HepG2 (cell line): ENCODE measurements around the gene GLRA3. TPM values are rescaled to one million over a fixed set of nuclear protein-coding genes. Genes with fewer than 3 reads are reported as not detected.

ENCODE experiments used
- ATAC-seq: fragments of 200-7000 bp; cut with Tn5 transposase; 3 replicates; pipeline ENCODE4 v1.9.1; 2020; ENCODE audit warnings: mild to moderate bottlenecking, moderate library complexity
- BruUV-seq: library from RNA; stranded (reverse); fragments of 400-500 nt; replicated peaks from 2 replicates; lab custom pipeline; 2021; lab: Mats Ljungman, UMichigan
- CTCF ChIA-PET: fragments of 300-600 bp; formaldehyde crosslinking; extraction: SDS; loops from one replicate; lab custom pipeline; 2021; ENCODE audit warnings: low total read pairs, inconsistent platforms, low intra/inter-chr PET ratio; lab: Yijun Ruan, JAX
- POLR2A ChIA-PET: fragments of 350-600 bp; sonication (Branson Sonifier 250); formaldehyde crosslinking; loops from one replicate; lab custom pipeline; 2020; ENCODE audit warnings: antibody characterized with exemption, inconsistent platforms; lab: Yijun Ruan, JAX
- DNase-seq: peaks from one replicate; pipeline ENCODE4 v3.0.0-alpha.2; 2015; ENCODE audit warnings: low spot score
- FAIRE-seq: peaks from 3 replicates; lab custom pipeline; 2011; peaks lifted over from hg19 to GRCh38; lab: Jason Lieb, UNC
- H2AFZ ChIP-seq: one replicate; pipeline ENCODE4 v1.6.1; 2011; ENCODE audit warnings: low read length, inconsistent platforms
- H3K27ac ChIP-seq: fragments of 300-600 bp; 3 replicates; pipeline ENCODE4 v1.8.0; 2011; ENCODE audit warnings: mixed run types, mild to moderate bottlenecking, mixed read lengths, low read length, inconsistent platforms; ENCODE audit not compliant: insufficient read depth; ENCODE audit errors: extremely low read length
- H3K27me3 ChIP-seq, 2 experiments: fragments of 200-600 bp in 1 of 2; 2 replicates in 1 of 2; 3 replicates in 1 of 2; pipeline versions ENCODE4 v1.6.0 to v1.8.0; 2011; ENCODE audit warnings: low read length in 2 of 2, mild to moderate bottlenecking in 2 of 2, moderate library complexity in 2 of 2, inconsistent platforms in 1 of 2; ENCODE audit not compliant: insufficient read depth in 2 of 2, control insufficient read depth in 1 of 2
- H3K36me3 ChIP-seq, 2 experiments: fragments of 200-600 bp in 1 of 2; replicated peaks in 1 of 2; 2 replicates in 1 of 2; 3 replicates in 1 of 2; pipeline versions ENCODE4 v1.5.1 to v1.8.0; 2011; ENCODE audit warnings: low read length in 2 of 2, inconsistent platforms in 1 of 2; ENCODE audit not compliant: insufficient read depth in 2 of 2, control insufficient read depth in 1 of 2
- H3K4me1 ChIP-seq: 2 replicates; pipeline ENCODE4 v1.5.1; 2012; ENCODE audit warnings: low read length, inconsistent platforms; ENCODE audit not compliant: insufficient read depth
- H3K4me2 ChIP-seq: 2 replicates; pipeline ENCODE4 v1.6.0; 2011; ENCODE audit warnings: low read depth, low read length, inconsistent platforms
- H3K4me3 ChIP-seq, 3 experiments: fragments of 200-600 bp in 1 of 3; sonication (generic), shearing (Covaris generic) in 1 of 3; replicated peaks in 1 of 3; 2 replicates each; pipeline ENCODE4 v1.5.1; 2011 to 2016; ENCODE audit warnings: low read length in 3 of 3, inconsistent platforms in 2 of 3, low read depth in 2 of 3, mild to moderate bottlenecking in 2 of 3, control low read depth in 1 of 3, mixed read lengths in 1 of 3; ENCODE audit not compliant: insufficient read depth in 1 of 3
- H3K79me2 ChIP-seq: one replicate; pipeline ENCODE4 v1.6.1; 2011; ENCODE audit warnings: low read length, inconsistent platforms; ENCODE audit not compliant: insufficient read depth
- H3K9ac ChIP-seq: 2 replicates; pipeline ENCODE4 v1.6.0; 2011; ENCODE audit warnings: mild to moderate bottlenecking, low read depth, low read length, inconsistent platforms; ENCODE audit not compliant: insufficient read depth
- H3K9me3 ChIP-seq: 2 replicates; pipeline ENCODE4 v1.5.1; 2012; ENCODE audit warnings: mild to moderate bottlenecking, low read length
- H4K20me1 ChIP-seq: 2 replicates; pipeline ENCODE4 v1.6.0; 2011; ENCODE audit warnings: inconsistent platforms, mild to moderate bottlenecking, low read length, moderate library complexity; ENCODE audit not compliant: insufficient read depth
- DRAP1 ChIP-seq: IDR thresholded peaks from 2 replicates; pipeline ENCODE4 v1.6.1; 2016; ENCODE audit warnings: missing genetic modification reagents, missing compliant biosample characterization
- GMEB1 ChIP-seq: sonication (generic); formaldehyde crosslinking; IDR thresholded peaks from 2 replicates; pipeline ENCODE4 v1.5.1; 2020; ENCODE audit warnings: missing genetic modification reagents, mild to moderate bottlenecking, borderline replicate concordance
- GZF1 ChIP-seq: sonication (generic); formaldehyde crosslinking; IDR thresholded peaks from 2 replicates; pipeline ENCODE4 v1.5.1; 2020; ENCODE audit warnings: mild to moderate bottlenecking, missing genetic modification reagents
- NFAT5 ChIP-seq: sonication (generic); formaldehyde crosslinking; IDR thresholded peaks from 2 replicates; pipeline ENCODE4 v1.4.0; 2020; ENCODE audit warnings: missing genetic modification reagents
- POLR2AphosphoS2 ChIP-seq: IDR thresholded peaks from 2 replicates; pipeline ENCODE4 v1.6.1; 2011; ENCODE audit warnings: low read depth, low read length, improper control_type of control experiment
- POLR2AphosphoS5 ChIP-seq: IDR thresholded peaks from 2 replicates; pipeline ENCODE4 v1.6.1; 2012; ENCODE audit warnings: low read depth, low read length
- PTBP1 ChIP-seq: fragments of 200-400 bp; formaldehyde crosslinking; IDR thresholded peaks from 2 replicates; pipeline ENCODE4 v1.6.1; 2018; ENCODE audit warnings: low read length, low read depth; ENCODE audit not compliant: poor library complexity, severe bottlenecking
- SP2 ChIP-seq: sonication (generic); formaldehyde crosslinking; IDR thresholded peaks from 2 replicates; pipeline ENCODE4 v1.5.1; 2020; ENCODE audit warnings: mild to moderate bottlenecking, missing genetic modification reagents
- TBP ChIP-seq: sonication (generic); formaldehyde crosslinking; IDR thresholded peaks from 2 replicates; pipeline ENCODE4 v1.5.0; 2020; ENCODE audit warnings: missing genetic modification reagents
- U2AF2 ChIP-seq: fragments of 200-400 bp; formaldehyde crosslinking; IDR thresholded peaks from 2 replicates; pipeline ENCODE4 v1.6.1; 2017; ENCODE audit warnings: low read depth, mild to moderate bottlenecking, low read length
- ZNF124 ChIP-seq: sonication (generic); formaldehyde crosslinking; IDR thresholded peaks from 2 replicates; pipeline ENCODE4 v1.4.0; 2020; ENCODE audit warnings: missing genetic modification reagents
- ZNF20 ChIP-seq: sonication (generic); formaldehyde crosslinking; IDR thresholded peaks from 2 replicates; pipeline ENCODE4 v1.4.0; 2020; ENCODE audit warnings: mild to moderate bottlenecking, moderate library complexity, missing genetic modification reagents
- ZNF292 ChIP-seq: sonication (generic); formaldehyde crosslinking; IDR thresholded peaks from 2 replicates; pipeline ENCODE4 v1.8.1; 2022; ENCODE audit warnings: mild to moderate bottlenecking, low read depth, missing genetic modification reagents, borderline replicate concordance
- WGBS: methylation state at CpG from one replicate; pipeline ENCODE4 v1.1.6; 2017; ENCODE audit warnings: low lambda C conversion rate; 5-methylcytosine and 5-hydroxymethylcytosine counted together
- in situ Hi-C: cut with HindIII; loops from 2 replicates; pipeline ENCODE4 v1.10.0; 2017; ENCODE audit warnings: low pct_unique_long_range_greater_than_20kb; ENCODE audit not compliant: extremely low pct_ligation_motif_present
- intact Hi-C: fragments of 100-400 bp; cut with micrococcal nuclease; formaldehyde crosslinking; loops from one replicate; pipeline ENCODE4 v1.10.0; 2022; ENCODE audit not compliant: unreplicated experiment
- polyA plus RNA-seq, 8 experiments: library from polyadenylated mRNA; depleted of rRNA in 3 of 8; stranded (reverse) in 7 of 8; unstranded in 1 of 8; fragments of >200 nt; fragmentation: Illumina TruSeq in 4 of 8; extraction: Trizol in 4 of 8; gene quantifications; 2 replicates each; pipeline versions ENCODE4 v1.2.1 to v1.2.3, GENCODE V29; 2011 to 2016; ENCODE audit warnings: low read depth in 4 of 8, missing spikeins in 1 of 8, mixed read lengths in 1 of 8; ENCODE audit not compliant: insufficient read depth in 1 of 8
- total RNA-seq, 5 experiments: library from RNA; depleted of rRNA; stranded (reverse); fragments of >200 nt; fragmentation: Illumina TruSeq; extraction: Trizol; gene quantifications; 2 replicates each; pipeline ENCODE4 v1.2.3, GENCODE V29; 2016; ENCODE audit warnings: low read depth in 1 of 5

Gene GLRA3
- total and polyA plus RNA-seq, 2 of the 13 experiments (the other 11 are each of a cell fraction or from before 2014, with no cell fraction given): not detected

- no peak overlapping the region for H3K4me2 ChIP-seq
- no peak overlapping the region for H3K9ac ChIP-seq
- no TSS peak for BruUV-seq
- H3K27me3 ChIP-seq: no peaks in the 10 kb centered on the region; a peak in 1 of 5 replicates
- H2AFZ ChIP-seq: no peak overlapping the region
- no peaks in the 10 kb centered on the region for H3K36me3 ChIP-seq
- no peak for TF ChIP-seq ZNF20 (CRISPR knock-in tag)
- TF ChIP-seq POLR2AphosphoS5: no peak
- TF ChIP-seq GMEB1 (CRISPR knock-in tag): no peak
- 2% methylated on average over 3 of the region's 3 CpGs for WGBS
- no peak overlapping the region for H3K4me3 ChIP-seq
- H4K20me1 ChIP-seq: no peaks in the 10 kb centered on the region
- H3K9me3 ChIP-seq: no peaks in the 10 kb centered on the region
- CTCF ChIA-PET: no interaction called here
- H3K27ac ChIP-seq: no peak overlapping the region
- in situ Hi-C loops (no loop called here), intact Hi-C loops (no loop called here)
- ATAC-seq (no peak), FAIRE-seq (no peak), DNase-seq (no peak)
- no peaks in the 10 kb centered on the region for H3K79me2 ChIP-seq
- no peaks in the 10 kb centered on the region for H3K4me1 ChIP-seq
- POLR2A ChIA-PET: no interaction called here
These were observed 120.7 kb downstream of the GLRA3 start for GRCh38 chr4:174708381-174708780.

GRCh38 chr4:174707902-174708301 lies 121.1 kb downstream of the GLRA3 start:
- 3% methylated on average over 2 of the region's 2 CpGs for WGBS
- CTCF ChIA-PET: no interaction called here
- H3K9me3 ChIP-seq: no peaks in the 10 kb centered on the region
- no peaks in the 10 kb centered on the region; a peak in 1 of 5 replicates for H3K27me3 ChIP-seq
- no peaks in the 10 kb centered on the region for H3K36me3 ChIP-seq
- intact Hi-C loops (no loop called here), in situ Hi-C loops (no loop called here)
- no peak overlapping the region for H3K9ac ChIP-seq
- no peak overlapping the region for H3K27ac ChIP-seq
- H3K4me3 ChIP-seq: no peak overlapping the region
- FAIRE-seq: no peak
- POLR2A ChIA-PET: no interaction called here
- H2AFZ ChIP-seq: no peak overlapping the region
- no peaks in the 10 kb centered on the region for H4K20me1 ChIP-seq
- no TSS peak for BruUV-seq
- H3K4me1 ChIP-seq: no peaks in the 10 kb centered on the region
- H3K79me2 ChIP-seq: no peaks in the 10 kb centered on the region
- H3K4me2 ChIP-seq: no peak overlapping the region
- DNase-seq: no peak
- no peak for ATAC-seq
- TF ChIP-seq GZF1 (CRISPR knock-in tag): no peak
- no peak for TF ChIP-seq TBP (CRISPR knock-in tag)
- TF ChIP-seq DRAP1 (CRISPR knock-in tag): no peak
- TF ChIP-seq ZNF292 (CRISPR knock-in tag): no peak
- TF ChIP-seq POLR2AphosphoS2: no peak
- TF ChIP-seq NFAT5: no peak
- TF ChIP-seq SP2: no peak
- TF ChIP-seq U2AF2: no peak
- no peak for TF ChIP-seq ZNF124 (CRISPR knock-in tag)
- no peak for TF ChIP-seq PTBP1
